Fibroblast of gingiva (primary cell): ENCODE data around the gene STOM.
"Not testable (repeated sequence)": the region's sequence is repeated elsewhere in the genome, so short reads cannot be mapped to it uniquely, and the experiment has no call there.

ENCODE experiments used
- DNase-seq: peaks from one replicate; pipeline ENCODE4 v3.0.0-alpha.2; 2011; ENCODE audit warnings: low read depth

Gene STOM

GRCh38 chr9:121369595-121370265 lies at the start of gene STOM:
Gene STOM, minus strand, starts transcription at chr9:121370250. Its CDS starts 63 bp downstream, at chr9:121370187.
- DNase-seq, result peak; percentile 97

- no peak for DNase-seq
Observed at GRCh38 chr9:121411993-121412392, 41.9 kb upstream of the STOM start.

- DNase-seq, result no peak
Observed at GRCh38 chr9:121405899-121406298, 35.8 kb upstream of the STOM start.

GRCh38 chr9:121404906-121405305 lies 34.9 kb upstream of the STOM start:
- no peak for DNase-seq

GRCh38 chr9:121399883-121400607 lies 30.0 kb upstream of the STOM start:
- DNase-seq, result peak; percentile 79

- DNase-seq, result no peak
Observed at GRCh38 chr9:121399126-121399882, 29.3 kb upstream of the STOM start.

- peak; percentile 92 for DNase-seq
Observed at GRCh38 chr9:121398374-121398773, 28.3 kb upstream of the STOM start.

- not testable (repeated sequence) for DNase-seq
Observed at GRCh38 chr9:121397277-121397676, 27.2 kb upstream of the STOM start.

- no peak for DNase-seq
Observed at GRCh38 chr9:121395558-121395957, 25.5 kb upstream of the STOM start.

- DNase-seq, result no peak
Observed at GRCh38 chr9:121394292-121394691, 24.2 kb upstream of the STOM start.

GRCh38 chr9:121393318-121393717 lies 23.3 kb upstream of the STOM start:
- no peak for DNase-seq

GRCh38 chr9:121390372-121390771 lies 20.3 kb upstream of the STOM start:
- DNase-seq, result no peak

GRCh38 chr9:121388140-121388905 lies 18.3 kb upstream of the STOM start:
- DNase-seq, result peak; percentile 35

- no peak for DNase-seq
Observed at GRCh38 chr9:121386442-121387175, 16.6 kb upstream of the STOM start.

GRCh38 chr9:121383715-121384114 lies 13.7 kb upstream of the STOM start:
- peak; percentile 36 for DNase-seq

- no peak for DNase-seq
Observed at GRCh38 chr9:121380846-121381245, 10.8 kb upstream of the STOM start.

- DNase-seq, result no peak
Observed at GRCh38 chr9:121376214-121376830, 6.3 kb upstream of the STOM start.

- DNase-seq, result peak; percentile 98
Observed at GRCh38 chr9:121373011-121373729, 3.1 kb upstream of the STOM start.

GRCh38 chr9:121372239-121373010 lies 2.4 kb upstream of the STOM start:
- peak; percentile 98 for DNase-seq
